ENCODE data around the gene NTNG1.

The NTNG1 gene

GRCh38 chr1:107326824-107327445 is 186.1 kb downstream of the NTNG1 start:
- no peak for DNase-seq (ENCODE audit: extremely low read depth in 1 of 2, low read depth in 1 of 2)

GRCh38 chr1:107327446-107327845 is 186.6 kb downstream of the NTNG1 start:
- DNase-seq (ENCODE audit: extremely low read depth in 1 of 2, low read depth in 1 of 2), result no peak

GRCh38 chr1:107328087-107328486 is 187.2 kb downstream of the NTNG1 start:
- DNase-seq (ENCODE audit: extremely low read depth in 1 of 2, low read depth in 1 of 2), result no peak

GRCh38 chr1:107339775-107340174 is 198.9 kb downstream of the NTNG1 start:
- DNase-seq (ENCODE audit: extremely low read depth in 1 of 2, low read depth in 1 of 2), result no peak

- no peak for DNase-seq (ENCODE audit: extremely low read depth in 1 of 2, low read depth in 1 of 2)
Measured at GRCh38 chr1:107342316-107342715, 201.5 kb downstream of the NTNG1 start.

- no peak for DNase-seq (ENCODE audit: extremely low read depth in 1 of 2, low read depth in 1 of 2)
Measured at GRCh38 chr1:107342768-107343167, 201.9 kb downstream of the NTNG1 start.

- DNase-seq (ENCODE audit: extremely low read depth in 1 of 2, low read depth in 1 of 2), result no peak
Measured at GRCh38 chr1:107343601-107344000, 202.8 kb downstream of the NTNG1 start.

GRCh38 chr1:107344268-107344760 is 203.5 kb downstream of the NTNG1 start:
- DNase-seq (ENCODE audit: extremely low read depth in 1 of 2, low read depth in 1 of 2), result no peak

GRCh38 chr1:107344836-107345235 is 204.0 kb downstream of the NTNG1 start:
- no peak for DNase-seq (ENCODE audit: extremely low read depth in 1 of 2, low read depth in 1 of 2)

- no peak for DNase-seq (ENCODE audit: extremely low read depth in 1 of 2, low read depth in 1 of 2)
Measured at GRCh38 chr1:107352850-107353249, 212.0 kb downstream of the NTNG1 start.

- no peak for DNase-seq (ENCODE audit: extremely low read depth in 1 of 2, low read depth in 1 of 2)
Measured at GRCh38 chr1:107357376-107357775, 216.5 kb downstream of the NTNG1 start.

- no peak for DNase-seq (ENCODE audit: extremely low read depth in 1 of 2, low read depth in 1 of 2)
Measured at GRCh38 chr1:107358619-107359327, 217.9 kb downstream of the NTNG1 start.

- no peak for DNase-seq (ENCODE audit: extremely low read depth in 1 of 2, low read depth in 1 of 2)
Measured at GRCh38 chr1:107359472-107360241, 218.8 kb downstream of the NTNG1 start.

GRCh38 chr1:107362468-107363140 is 221.8 kb downstream of the NTNG1 start:
- DNase-seq (ENCODE audit: extremely low read depth in 1 of 2, low read depth in 1 of 2), result no peak

- DNase-seq (ENCODE audit: extremely low read depth in 1 of 2, low read depth in 1 of 2), result no peak
Measured at GRCh38 chr1:107363154-107363553, 222.3 kb downstream of the NTNG1 start.

- no peak for DNase-seq (ENCODE audit: extremely low read depth in 1 of 2, low read depth in 1 of 2)
Measured at GRCh38 chr1:107365527-107366240, 224.8 kb downstream of the NTNG1 start.

GRCh38 chr1:107378426-107378825 is 237.6 kb downstream of the NTNG1 start:
- no peak for DNase-seq (ENCODE audit: extremely low read depth in 1 of 2, low read depth in 1 of 2)

- DNase-seq (ENCODE audit: extremely low read depth in 1 of 2, low read depth in 1 of 2), result no peak
Measured at GRCh38 chr1:107378866-107379265, 238.0 kb downstream of the NTNG1 start.

GRCh38 chr1:107379826-107380225 is 239.0 kb downstream of the NTNG1 start:
- no peak for DNase-seq (ENCODE audit: extremely low read depth in 1 of 2, low read depth in 1 of 2)
